ENCODE measurements around the gene RNU6-8. TPM values are rescaled to one million over a fixed set of nuclear protein-coding genes. Genes with fewer than 3 reads are reported as not detected.

RNU6-8 gene
- total RNA-seq, 2 donors from 2014 or later, result not detected

- Histone ChIP-seq H3K36me3 (replicated peaks in 1 of 2; ENCODE audit: insufficient read depth in 1 of 2, low read depth in 2 of 2) (no peaks in the 10 kb centered on the region), H3K27me3 (no peaks in the 10 kb centered on the region), H3K4me3 (no peak overlapping the region), H3K27ac (no peak overlapping the region), H3K4me1 (no peaks in the 10 kb centered on the region), H3K9me3 (no peaks in the 10 kb centered on the region)
- intact Hi-C loops (cut with DNase I), result no loop called here
- no peak for DNase-seq
- TF ChIP-seq CTCF (IDR thresholded peaks at IDR 0.05) (no peak), POLR2A (IDR thresholded peaks at IDR 0.05) (no peak)
- 59 to 67% methylated on average over 1 of the region's 1 CpG for WGBS, 2 donors
- no peak for ATAC-seq
Observed at GRCh38 chr14:32189811-32190210, 13.3 kb downstream of the RNU6-8 start.

DNA sequence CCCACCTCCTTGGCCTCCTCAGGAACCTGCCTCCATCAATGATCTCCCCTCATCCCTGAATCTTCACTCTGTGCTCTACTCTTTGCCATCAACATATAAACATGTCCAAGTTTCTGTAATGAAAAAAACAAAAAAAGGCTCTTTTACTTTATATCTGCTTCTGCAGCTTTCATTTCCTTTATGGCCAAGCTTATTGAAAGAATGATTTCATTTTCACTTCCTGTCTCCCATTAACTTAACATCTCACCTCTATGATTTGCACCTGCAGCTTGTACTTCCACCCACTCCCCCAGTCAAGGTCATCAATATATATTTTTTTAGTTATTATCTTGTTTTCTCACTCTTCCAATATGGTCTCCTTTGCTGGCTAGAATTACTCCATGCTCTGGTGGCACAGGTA lies 16.8 kb downstream of the RNU6-8 start:
- H3K4me3 ChIP-seq, result no peak overlapping the region
- no peak overlapping the region for H3K27ac ChIP-seq
- DNase-seq (no peak), ATAC-seq (no peak)
- H3K27me3 ChIP-seq, result no peaks in the 10 kb centered on the region
- TF ChIP-seq POLR2A (IDR thresholded peaks at IDR 0.05), result no peak
- TF ChIP-seq CTCF (IDR thresholded peaks at IDR 0.05), result no peak
- H3K4me1 ChIP-seq, result no peaks in the 10 kb centered on the region
- no peaks in the 10 kb centered on the region for H3K36me3 ChIP-seq (replicated peaks in 1 of 2; ENCODE audit: insufficient read depth in 1 of 2, low read depth in 2 of 2)
- no peaks in the 10 kb centered on the region for H3K9me3 ChIP-seq
- intact Hi-C loops (cut with DNase I), result no loop called here

- no peaks in the 10 kb centered on the region for H3K4me1 ChIP-seq
- 90 to 93% methylated on average over 1 of the region's 1 CpG for WGBS, 2 donors
- DNase-seq (no peak), ATAC-seq (no peak)
- TF ChIP-seq POLR2A (IDR thresholded peaks at IDR 0.05) (no peak), CTCF (IDR thresholded peaks at IDR 0.05) (no peak)
- H3K27me3 ChIP-seq, result no peaks in the 10 kb centered on the region
- intact Hi-C loops (cut with DNase I), result no loop called here
- H3K36me3 ChIP-seq (replicated peaks in 1 of 2; ENCODE audit: insufficient read depth in 1 of 2, low read depth in 2 of 2), result no peaks in the 10 kb centered on the region
- no peaks in the 10 kb centered on the region for H3K9me3 ChIP-seq
- no peak overlapping the region for H3K27ac ChIP-seq
- no peak overlapping the region for H3K4me3 ChIP-seq
Observed at GRCh38 chr14:32185097-32185496, 18.0 kb downstream of the RNU6-8 start.

DNA sequence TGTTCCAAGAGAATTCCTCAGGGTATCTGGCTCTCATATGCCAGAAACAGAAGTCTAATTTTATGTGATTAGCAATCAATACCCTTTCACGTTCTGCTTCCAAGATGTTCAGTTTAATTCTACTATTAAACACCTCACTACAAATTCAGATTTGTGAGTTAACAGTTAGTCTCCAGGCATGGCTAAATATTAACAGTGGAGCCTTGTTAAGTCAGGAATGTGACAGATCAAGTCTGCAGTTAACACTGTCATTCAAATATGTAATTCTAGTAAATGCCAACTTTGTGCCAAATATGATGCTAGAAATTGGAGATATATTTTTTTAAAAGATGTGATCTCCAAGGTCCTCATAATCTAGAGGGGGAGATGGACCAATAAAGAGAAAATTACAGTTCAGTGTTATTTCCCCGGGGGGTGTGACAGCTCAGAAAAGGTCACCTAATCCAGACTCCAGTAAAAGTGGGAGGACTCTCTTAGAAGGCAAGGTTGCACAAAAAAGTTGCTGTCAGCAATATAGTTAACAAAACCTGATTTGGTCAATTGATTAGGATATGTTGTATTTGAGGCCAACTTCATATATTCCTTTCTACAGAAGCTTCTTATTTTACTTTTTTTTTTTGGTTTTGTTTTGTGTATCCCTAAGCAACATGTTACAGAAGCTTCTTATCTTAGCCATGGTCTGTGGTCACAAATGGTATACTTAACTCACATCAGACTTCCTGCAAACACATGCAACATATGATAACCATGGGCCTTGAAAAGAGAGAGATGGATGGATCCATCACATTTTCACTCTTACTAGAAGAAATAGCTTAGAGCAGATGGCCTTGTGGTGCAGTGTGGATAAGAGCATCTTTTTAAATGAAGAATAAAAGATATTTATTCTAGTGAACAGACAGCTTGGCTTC lies 19.7 kb downstream of the RNU6-8 start:
- intact Hi-C loops (cut with DNase I), result no loop called here
- DNase-seq (no peak), ATAC-seq (peak; percentile 60)
- H3K36me3 ChIP-seq (replicated peaks in 1 of 2; ENCODE audit: insufficient read depth in 1 of 2, low read depth in 2 of 2), result no peaks in the 10 kb centered on the region
- no peaks in the 10 kb centered on the region for H3K4me1 ChIP-seq
- 25 to 30% methylated on average over 2 of the region's 2 CpGs for WGBS, 2 donors
- H3K27me3 ChIP-seq, result no peaks in the 10 kb centered on the region
- H3K4me3 ChIP-seq, result no peak overlapping the region
- no peaks in the 10 kb centered on the region for H3K9me3 ChIP-seq
- TF ChIP-seq CTCF (IDR thresholded peaks at IDR 0.05) (no peak), POLR2A (IDR thresholded peaks at IDR 0.05) (no peak)
- H3K27ac ChIP-seq, result no peak overlapping the region

GRCh38 chr14:32171469-32171868 lies 31.6 kb downstream of the RNU6-8 start:
- ATAC-seq (no peak), DNase-seq (no peak)
- Histone ChIP-seq H3K9me3 (no peaks in the 10 kb centered on the region), H3K27me3 (no peaks in the 10 kb centered on the region), H3K27ac (no peak overlapping the region), H3K36me3 (replicated peaks in 1 of 2; ENCODE audit: insufficient read depth in 1 of 2, low read depth in 2 of 2) (no peaks in the 10 kb centered on the region), H3K4me1 (no peaks in the 10 kb centered on the region), H3K4me3 (no peak overlapping the region)
- 67 to 85% methylated on average over 5 of the region's 5 CpGs for WGBS, 2 donors
- intact Hi-C loops (cut with DNase I), result no loop called here
- TF ChIP-seq POLR2A (IDR thresholded peaks at IDR 0.05) (no peak), CTCF (IDR thresholded peaks at IDR 0.05) (no peak)
